HG03575 (cell line): ENCODE measurements around the gene C10orf90.

Experiments
- ATAC-seq: cut with Tn5 transposase; IDR thresholded peaks from one replicate; pipeline ENCODE4 v1.9.1; 2021; ENCODE audit not compliant: unreplicated experiment, insufficient number of reproducible peaks, low FRiP score; ENCODE audit errors: extremely low read depth

Gene C10orf90, protein sequence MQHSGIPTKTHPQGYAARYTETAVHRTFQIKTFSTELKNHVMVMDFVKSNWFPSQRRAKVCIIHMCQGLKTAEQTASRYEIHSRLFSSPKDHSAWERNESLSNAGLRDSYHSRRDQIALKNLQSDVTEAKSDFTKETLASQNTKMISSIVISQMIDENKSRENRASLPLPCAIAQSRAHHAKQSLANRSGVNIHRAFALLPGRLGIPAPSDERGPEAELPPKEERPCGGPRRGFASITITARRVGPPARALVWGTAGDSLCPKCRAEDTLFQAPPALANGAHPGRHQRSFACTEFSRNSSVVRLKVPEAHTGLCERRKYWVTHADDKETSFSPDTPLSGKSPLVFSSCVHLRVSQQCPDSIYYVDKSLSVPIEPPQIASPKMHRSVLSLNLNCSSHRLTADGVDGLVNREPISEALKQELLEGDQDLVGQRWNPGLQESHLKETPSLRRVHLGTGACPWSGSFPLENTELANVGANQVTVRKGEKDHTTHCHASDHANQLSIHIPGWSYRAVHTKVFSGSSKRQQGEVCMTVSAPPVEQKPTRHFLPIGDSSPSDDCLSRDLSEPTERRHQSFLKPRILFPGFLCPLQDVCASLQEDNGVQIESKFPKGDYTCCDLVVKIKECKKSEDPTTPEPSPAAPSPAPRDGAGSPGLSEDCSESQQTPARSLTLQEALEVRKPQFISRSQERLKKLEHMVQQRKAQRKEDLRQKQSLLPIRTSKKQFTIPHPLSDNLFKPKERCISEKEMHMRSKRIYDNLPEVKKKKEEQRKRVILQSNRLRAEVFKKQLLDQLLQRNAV

DNA sequence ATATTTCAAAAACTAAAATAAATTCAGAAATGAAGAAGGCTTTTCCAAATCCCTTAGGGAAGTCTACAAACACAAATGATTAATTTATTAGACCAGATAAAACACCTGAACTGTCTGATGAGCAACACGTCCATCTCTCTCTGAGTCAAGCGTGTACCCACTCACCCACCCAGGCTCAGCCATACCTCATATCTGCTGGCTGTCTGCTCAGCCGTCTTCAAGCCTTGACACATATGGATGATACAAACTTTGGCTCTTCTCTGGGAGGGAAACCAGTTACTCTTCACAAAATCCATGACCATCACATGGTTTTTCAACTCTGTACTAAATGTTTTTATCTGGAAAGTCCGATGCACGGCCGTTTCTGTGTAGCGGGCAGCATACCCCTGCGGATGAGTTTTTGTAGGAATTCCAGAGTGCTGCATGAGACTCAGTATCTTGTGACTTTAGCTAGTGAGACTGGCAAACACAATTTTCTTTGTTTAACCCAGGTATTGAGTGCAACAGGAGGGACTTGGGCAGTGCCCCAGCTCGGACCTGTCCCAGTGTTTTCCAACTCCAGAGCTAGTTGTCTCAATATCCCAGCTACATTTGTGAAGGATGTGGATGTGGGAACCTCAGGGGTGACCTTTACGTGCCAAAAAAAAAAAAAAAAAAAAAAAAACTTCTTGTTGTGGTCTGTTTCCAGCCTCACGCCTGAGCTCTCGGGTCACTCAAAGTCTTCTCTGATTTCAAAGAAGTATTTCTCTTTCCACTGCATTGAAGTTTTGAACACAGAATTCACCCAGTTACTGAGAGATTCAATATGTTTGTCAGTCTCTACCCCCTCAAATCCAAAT is at the start of gene C10orf90:
TSS of gene C10orf90 (minus strand) at position 638 of the 839 bp plus-strand sequence. CDS start at position 425, 213 bp downstream.
- ATAC-seq = no peak

DNA sequence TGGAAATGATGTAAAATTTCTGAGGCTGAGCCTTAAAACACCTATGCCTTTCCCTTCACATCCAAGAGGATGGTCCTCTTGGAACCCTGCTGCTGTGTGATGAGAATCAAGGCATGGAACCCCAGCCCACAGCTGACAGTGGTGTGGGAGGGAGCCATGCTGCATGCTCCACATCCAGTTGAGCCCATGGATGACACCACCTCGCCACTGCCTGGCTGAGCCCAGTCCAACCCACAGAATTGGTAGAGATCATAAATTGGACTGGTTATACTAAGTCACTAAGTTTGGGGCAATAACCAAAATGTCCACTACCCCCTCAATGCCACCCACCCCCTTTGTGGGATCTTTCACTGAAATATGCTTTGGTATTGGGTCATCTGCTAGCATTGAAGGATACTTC is 45.9 kb upstream of the C10orf90 start:
- ATAC-seq = no peak

DNA sequence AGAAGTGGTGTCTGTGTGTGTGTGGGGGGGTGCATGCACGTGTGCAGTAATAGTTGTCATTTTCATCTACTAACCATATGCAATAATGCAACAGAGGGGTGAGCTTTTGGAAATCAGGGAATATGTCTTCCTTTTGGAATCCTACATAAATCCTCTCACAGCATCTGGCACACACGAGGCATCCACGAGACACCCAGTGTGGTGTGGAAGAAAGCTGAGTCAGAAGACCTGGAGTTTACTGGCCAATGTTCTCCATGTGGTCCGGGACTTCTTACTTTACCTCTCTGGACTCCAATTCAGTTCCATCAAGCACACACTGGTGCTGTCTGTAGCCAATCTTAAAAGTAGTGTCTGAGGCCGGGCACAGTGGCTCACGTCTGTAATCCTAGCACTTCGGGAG is 43.1 kb upstream of the C10orf90 start:
- no peak for ATAC-seq

DNA sequence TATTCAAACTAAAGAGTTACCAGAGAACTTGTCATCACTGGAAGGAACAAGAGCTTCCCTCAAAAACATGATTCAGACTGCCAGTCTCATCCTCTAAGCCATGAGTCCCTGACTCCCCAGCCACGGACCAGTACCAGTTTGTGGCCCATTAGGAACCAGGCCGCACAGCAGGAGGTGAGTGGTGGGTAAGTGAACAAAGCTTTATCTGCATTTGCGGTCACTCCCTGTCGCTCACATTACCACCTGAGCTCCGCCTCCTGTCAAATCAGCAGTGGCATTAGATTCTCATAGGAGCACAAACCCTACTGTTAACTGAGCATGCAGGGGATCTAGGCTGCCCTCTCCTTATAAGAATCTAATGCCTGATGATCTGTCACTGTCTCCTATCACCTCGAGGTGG is 42.2 kb upstream of the C10orf90 start:
- no peak for ATAC-seq

DNA sequence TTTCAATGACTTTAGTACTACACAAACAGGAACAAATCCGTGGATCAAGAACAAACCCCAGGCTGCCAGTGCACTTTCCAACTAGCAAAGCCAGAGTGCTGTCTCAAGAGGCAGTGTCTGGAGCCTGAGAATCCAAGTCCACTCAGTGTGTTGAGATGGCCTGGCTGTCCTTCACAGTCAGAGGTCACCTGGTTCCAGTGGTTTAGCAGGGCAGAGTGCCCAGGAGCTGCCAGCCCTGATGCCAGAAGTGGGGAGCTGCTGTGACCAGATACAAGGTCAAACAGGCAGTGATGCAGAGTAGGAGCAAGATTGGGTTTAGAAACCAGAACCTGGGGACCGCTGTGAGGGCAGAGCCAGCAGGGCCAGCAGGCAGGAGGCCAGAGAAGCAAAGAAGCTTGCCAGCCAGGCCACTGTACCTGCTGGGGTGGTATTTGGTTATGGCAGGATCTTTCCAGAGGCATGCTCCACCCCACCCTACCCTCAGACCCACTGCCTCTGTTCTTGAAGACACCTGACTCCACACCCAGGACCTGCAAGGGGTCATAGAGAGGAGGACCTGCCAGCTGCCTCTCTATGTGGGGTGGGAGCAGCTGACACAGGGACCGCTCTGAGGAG is 35.6 kb upstream of the C10orf90 start:
- ATAC-seq = no peak

DNA sequence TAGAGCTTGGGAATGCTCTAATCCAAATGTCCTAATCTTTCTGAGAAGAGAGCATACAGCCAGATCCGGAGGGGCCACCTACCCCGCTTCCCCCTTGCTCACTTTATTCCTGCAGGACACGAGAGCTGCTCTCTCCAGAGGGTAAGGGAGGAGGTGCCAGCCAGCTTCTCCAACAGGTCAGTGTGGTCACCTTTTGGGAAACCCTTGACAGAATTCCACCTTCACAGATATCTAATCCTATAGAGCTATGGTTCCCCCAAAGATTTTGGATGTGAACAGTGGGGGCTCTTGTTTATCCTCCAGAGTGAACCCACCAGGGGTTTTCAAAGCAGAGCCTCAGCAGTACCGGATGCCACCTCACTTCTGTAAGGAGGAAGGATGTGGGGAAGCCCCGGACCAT is 34.6 kb upstream of the C10orf90 start:
- ATAC-seq = no peak

DNA sequence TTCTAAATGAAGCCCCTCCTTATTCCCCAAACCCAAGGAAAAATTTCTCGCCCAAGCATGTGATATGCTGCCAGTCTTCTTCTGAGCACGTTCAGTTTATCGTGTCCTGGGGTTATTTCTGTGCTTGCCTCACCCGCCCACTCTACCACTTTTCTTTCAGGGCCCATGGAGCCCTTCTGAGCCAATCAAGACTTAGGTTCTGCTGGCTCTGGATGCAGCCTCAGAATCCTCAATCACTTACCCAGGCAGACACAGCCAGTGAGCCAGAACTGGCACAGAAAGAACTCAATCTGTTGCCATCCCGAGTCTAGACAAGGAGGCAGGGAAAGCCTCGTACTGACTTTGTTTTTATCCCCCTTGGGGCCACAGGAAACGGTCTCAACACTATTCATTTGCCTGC is 34.2 kb upstream of the C10orf90 start:
- ATAC-seq = no peak

DNA sequence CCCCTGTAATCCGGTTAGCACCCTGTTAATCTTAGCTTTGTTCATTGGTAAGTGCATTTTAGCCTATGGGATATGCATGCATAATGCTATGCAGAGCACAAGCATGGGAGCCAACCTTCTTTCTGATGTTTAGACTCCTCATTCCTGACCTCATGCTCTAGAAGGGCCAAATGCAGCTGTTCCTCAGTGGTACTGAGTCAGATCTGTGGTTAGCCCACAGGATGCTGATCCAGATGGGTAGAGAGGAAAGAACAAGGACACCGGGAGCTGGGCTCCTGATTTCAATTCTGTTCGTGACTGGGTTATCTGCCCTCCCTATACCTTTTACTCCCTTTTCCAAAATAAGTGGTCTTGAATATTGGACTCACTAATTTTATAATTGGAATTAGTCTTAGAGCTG is 31.7 kb upstream of the C10orf90 start:
- ATAC-seq = no peak

DNA sequence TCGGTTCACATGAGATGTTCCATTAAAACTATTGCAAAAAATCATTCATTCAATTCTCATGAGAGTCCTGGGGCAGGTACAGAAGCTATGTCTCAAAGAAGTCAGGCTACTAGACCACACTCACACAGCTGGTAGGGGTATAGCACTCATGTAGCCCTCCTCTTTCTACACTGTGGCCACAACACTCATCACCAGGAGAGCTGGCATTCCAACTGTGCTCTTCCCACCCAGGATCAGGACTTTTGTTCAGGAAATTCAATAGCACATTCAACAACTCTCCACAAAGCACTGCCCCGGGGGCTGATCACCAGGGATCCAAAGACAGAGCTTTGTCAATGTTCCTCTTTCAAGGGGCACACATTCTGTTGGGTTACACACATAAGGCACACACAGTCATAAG is 31.0 kb upstream of the C10orf90 start:
- no peak for ATAC-seq

DNA sequence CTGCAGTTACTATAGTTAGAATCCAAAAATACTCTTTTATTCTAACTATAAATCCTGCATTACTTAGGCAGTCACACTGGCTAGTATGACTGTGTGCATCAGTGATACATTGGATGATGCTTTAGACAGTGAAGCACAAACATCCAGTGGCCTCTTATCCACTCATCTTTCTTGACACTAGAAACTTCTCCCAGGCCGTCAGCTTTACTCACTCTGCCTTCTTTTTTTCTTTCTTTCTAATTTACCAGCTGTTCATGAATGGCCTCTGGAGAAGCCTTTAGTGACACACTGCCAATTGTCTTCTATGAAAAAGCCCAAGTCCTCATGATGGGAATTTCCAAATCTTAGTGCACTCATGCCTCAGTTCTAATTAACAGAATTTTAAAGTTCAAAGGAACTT is 26.2 kb upstream of the C10orf90 start:
- ATAC-seq = no peak

DNA sequence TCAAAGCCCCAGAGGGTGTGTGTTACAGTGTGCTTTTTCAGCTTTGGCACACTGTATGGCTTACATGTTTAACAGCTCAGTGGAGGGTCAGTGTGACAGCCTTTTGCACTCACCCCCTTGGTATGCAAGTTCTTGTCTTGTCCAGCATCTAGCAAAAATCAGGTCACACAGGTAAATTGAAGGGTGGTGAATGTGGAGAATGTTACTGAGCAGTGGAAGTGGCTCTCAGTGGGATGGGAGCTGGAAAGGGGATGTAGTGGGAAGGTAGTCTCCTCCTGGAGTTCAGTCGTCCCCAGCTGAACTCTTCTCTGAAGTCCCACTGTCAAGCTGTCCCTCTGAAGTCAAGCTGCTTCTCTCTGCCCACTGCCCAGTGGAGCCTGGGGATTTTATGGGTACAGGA is 21.0 kb upstream of the C10orf90 start:
- no peak for ATAC-seq

DNA sequence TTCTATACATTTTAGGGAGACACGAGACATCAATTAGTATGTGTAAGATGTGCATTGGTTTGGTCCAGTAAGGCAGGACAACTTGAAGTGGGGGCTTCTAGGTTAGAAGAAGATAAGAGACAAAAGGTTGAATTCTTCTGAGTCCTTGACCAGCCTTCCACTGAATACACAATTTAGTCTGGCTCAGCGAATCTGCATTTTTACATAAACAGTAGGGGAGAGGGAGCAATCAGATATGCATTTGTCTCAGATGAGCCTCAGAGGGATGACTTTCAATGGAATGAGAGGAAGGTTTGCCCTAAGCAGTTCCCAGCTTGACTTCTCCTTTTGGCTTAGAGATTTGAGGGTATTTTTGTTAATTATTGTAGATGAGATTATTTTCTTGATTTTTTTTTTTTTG is 20.0 kb upstream of the C10orf90 start:
- no peak for ATAC-seq

DNA sequence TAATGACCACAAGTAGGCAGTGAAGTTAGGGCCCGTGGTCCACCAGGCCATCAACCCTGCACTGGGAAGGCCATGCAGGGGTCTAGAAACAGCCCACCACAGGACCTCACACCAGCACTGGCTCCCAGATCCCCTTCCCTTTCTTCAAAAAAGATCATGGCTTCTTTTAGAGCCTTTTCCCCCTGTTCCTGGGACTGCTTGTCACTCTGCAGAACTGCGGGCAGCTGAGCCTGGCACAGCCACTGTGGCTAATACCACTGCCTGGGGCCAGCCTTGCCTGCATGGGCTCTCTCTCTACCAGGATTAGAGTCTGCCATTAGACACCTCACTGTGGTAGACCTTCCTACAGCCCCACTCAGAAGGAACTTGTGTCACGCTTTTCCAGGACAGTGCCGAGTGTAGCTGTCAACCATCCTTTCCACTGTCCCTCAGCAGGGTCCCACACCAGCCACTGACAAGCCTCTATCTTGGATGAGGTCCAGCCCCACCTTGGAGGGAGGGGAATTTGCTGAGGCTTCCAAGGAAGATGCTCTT is 19.0 kb upstream of the C10orf90 start:
- ATAC-seq = no peak

DNA sequence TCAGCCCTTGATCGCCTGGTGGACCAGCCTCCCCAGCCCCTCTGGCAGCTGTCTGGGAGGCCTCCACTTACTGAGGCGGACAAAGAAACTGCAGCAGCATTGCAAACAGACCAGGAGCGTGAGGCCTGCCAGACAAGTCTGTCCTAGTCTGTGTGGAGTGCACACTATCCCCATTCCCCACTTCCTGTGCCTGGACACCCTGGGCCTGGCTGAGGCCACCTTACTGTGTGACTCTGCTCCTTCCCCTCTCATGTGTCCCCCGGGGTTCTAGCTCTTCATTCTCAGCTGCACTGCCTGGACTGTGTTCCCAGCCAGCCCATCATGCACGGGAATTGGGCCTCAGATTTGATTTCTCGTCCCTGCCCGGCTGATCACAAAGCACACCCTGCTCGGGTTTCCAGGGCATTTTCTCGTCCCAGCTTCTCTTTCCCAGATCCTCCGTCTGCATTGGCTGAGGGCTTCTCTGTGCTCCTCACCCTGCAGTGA is 16.7 kb upstream of the C10orf90 start:
- ATAC-seq = no peak

DNA sequence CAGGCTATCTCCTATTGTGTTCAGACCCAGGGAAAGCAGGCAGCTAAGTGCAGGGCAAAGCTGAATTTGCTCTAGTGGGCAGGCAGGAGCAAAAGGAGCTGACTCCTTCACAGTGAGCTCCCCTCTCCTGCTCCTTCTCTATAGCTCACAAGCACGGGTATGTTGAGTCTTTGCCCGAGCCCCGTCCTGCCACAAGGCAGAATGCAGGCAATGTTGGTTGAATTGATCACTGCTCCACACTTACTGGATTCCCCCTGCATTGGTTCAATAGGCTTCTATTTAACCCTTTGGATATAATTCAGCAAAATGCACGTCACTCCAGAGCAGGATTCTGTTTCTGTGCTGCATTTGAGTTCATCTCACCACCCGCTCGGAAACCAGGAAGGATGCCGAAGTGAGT is 16.2 kb upstream of the C10orf90 start:
- ATAC-seq = no peak

DNA sequence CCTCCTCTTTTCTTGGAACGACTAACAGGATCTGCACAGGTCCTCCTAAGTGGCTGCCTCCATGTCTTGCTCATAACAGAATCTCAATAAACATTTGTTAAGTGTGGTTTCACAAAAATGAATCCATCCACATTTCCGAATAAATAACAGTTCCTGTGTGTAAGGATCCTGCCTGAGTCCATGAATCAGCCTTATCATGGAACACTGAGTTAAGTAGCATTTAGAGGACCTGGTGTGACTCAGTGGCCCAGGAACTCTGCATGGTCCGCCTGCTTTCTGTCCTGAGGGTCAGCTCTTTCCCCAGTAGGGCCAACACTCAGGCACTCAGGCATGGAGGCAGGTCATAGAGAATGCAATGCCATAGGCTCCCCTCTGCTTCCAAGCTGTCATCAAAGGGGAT is 15.8 kb upstream of the C10orf90 start:
- no peak for ATAC-seq

DNA sequence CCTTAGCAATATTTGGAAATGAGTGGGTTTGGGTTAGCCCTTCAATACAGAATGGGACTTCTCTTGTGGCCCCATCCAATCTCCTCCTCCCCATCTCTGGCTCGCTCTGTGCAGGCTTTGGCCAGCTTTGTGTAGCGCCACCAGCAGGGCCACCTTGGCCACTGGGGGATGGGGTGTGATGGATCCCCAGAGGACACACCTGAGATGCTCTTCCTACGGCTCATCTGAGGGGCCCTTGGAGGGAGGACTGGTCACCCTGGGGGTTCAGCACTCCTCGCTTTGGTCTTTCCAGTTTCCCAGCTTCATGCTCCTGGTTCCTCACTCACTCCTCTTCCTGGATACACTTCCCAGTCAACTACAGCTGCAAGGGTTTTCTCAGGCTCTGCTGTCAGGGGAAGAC is 15.3 kb upstream of the C10orf90 start:
- no peak for ATAC-seq

DNA sequence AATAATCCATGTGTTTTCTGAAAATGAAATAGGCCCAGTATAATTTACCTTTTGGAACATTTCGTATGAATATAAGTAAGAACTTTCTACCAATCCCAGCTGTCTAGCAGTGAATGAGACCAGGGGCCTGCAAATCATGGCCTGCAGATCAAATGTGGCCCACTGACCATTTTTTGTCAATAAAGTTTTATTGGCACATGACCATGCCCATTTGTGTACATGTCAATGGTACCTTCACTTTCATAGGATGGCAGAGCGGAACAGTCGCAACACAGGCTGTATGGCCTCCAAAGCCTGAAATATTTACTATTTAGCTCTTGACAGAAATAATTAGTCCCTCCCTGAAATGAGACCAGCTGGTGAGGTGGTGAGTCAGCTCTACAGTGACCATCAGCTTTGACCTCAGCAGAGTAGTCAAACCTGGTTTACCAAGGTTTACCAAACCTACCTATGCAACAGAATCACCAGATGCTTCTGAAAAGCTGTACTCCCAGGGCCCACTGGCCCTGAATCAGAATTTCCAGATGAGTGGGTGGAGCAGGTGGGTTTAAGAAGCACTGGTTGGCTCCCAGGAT is 13.8 kb upstream of the C10orf90 start:
- no peak for ATAC-seq
